KOPT-K1 (cell line): ENCODE results near the gene SPATA19.

Experiments
- H3K27ac ChIP-seq: fragments of 200-600 bp; sonication (generic); 2 replicates; pipeline ENCODE4 v1.5.1; 2016; ENCODE audit warnings: antibody characterized with exemption, mild to moderate bottlenecking, low read depth, low read length; ENCODE audit not compliant: poor library complexity, severe bottlenecking
- H3K36me3 ChIP-seq: fragments of 200-600 bp; sonication (generic); 2 replicates; pipeline ENCODE4 v1.5.1; 2017; ENCODE audit warnings: antibody characterized with exemption, mild to moderate bottlenecking, low read length, moderate library complexity; ENCODE audit not compliant: insufficient read depth
- H3K9me3 ChIP-seq: fragments of 200-600 bp; sonication (generic); 2 replicates; pipeline ENCODE4 v1.5.1; 2017; ENCODE audit warnings: antibody characterized with exemption, low read length, mild to moderate bottlenecking; ENCODE audit not compliant: insufficient read depth, poor library complexity, severe bottlenecking

Gene SPATA19

DNA sequence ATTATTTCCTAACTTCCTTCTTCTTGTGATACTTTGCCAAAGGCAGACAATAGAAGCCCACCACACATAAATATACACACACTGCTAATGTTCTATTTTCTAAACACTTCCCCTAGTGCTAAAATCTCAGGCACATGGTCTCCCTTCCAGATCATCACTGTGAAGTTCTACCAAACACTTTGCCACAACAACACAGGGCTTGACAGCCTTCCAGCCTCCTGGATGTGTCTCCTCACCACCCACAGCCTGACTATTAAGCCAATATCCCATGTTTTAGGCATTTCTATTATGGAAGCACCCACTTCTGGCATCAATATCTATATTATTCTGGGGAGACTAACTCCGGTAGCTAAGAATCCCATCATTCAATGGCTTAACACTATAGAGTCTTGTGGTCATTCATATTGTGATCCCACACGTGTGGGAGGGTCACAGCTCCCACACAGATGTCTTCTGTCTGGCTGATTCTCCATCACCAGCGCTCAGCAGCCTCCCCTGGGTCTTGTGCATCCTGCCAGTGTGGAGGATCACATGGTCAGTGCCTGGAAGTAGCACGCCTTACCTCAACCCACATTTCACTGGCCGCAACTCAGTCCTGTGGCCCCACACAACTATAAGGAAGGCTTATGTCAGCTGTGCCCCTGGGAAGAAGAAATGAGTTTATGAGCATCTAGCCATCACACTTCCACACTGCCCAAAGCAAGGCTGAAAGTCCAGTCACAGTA is 29.0 kb downstream of the SPATA19 start:
- H3K36me3 ChIP-seq = no peaks in the 10 kb centered on the region

DNA sequence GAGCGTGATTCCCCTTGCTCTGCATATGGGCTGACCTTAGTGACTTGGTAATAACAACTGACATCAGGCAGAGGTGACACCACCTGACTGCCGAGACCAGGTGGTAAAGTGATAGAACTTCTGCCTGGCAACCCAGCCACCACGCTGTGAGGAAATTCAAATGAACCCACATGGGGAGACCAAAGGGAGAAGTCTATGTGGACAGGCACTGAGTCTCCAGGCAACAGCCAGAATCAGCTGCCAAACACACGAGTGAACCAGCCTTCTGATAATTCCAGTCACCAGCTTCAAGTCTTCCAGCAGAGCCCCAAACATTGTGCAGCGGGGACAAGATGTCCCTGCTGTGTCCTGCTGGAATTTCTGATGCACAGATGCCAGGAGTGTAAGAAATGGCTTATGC is 29.7 kb downstream of the SPATA19 start:
- H3K36me3 ChIP-seq = no peaks in the 10 kb centered on the region
- no peaks in the 10 kb centered on the region for H3K9me3 ChIP-seq
- H3K27ac ChIP-seq = no peak overlapping the region

More for the DNA sequence above, 29.0 kb downstream of the SPATA19 start:
- H3K9me3 ChIP-seq = no peaks in the 10 kb centered on the region
- no peak overlapping the region for H3K27ac ChIP-seq

- H3K36me3 ChIP-seq = no peaks in the 10 kb centered on the region
- no peak overlapping the region for H3K27ac ChIP-seq
- H3K9me3 ChIP-seq = no peaks in the 10 kb centered on the region
Observed at GRCh38 chr11:133814588-133815100, 30.7 kb downstream of the SPATA19 start.

DNA sequence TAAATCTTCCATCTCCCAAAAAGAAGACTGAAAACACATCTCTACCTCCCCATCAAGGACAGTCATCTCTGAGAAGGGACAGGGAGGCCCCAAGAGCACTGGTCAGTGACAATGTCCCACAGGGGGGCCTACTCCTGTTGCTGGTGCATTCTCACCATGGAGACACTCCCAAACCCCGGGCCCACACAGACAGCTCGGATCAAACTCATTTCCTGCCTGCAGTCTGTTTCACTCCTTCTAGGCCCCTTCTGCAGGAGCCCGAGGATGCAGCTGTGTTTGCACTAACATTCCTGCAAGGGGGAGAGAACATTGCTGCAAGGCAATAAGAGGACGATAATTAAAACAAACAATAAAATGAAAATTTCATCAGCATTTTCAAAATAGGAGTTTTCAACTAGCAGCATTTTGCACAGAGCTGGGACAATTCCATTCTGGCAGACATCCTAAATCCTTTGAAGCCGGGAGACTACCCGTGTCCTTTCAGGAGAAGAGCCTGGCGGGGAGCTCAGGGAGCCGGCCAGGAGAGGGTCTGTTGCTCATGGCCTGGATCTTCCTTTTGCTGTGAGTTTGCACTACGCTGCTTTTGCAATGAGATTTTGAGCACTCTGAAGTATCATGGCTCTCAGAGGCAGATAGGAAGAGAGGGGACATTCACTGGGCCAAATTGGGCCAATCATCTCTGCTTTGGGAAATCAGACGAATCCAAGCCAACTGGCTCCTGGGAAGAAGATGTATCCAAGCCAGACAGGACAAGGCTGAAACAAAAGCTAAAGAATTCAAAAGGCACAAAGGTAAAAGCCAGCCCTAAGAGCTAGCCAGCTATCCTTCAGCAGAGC is 33.2 kb downstream of the SPATA19 start:
- Histone ChIP-seq H3K36me3 (no peaks in the 10 kb centered on the region), H3K27ac (no peak overlapping the region), H3K9me3 (no peaks in the 10 kb centered on the region)

DNA sequence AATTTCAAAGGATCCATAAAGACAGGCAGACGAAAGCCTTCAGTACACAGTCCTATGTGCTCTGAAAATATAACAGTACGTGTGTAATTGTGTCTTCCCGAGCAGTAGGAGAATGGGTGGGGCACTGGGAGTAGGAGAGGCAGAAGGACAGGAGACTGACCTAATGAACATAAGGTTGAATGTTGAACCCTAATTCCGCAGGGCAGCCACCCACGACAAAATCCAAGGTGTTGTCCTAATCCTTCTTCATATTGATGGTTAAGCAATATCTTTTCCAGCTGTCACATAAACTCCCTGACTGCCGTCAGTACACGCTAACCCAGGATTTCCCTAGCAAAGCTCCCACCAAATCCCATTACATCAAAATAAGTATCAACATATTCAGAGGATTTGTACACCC is 34.5 kb downstream of the SPATA19 start:
- H3K9me3 ChIP-seq = no peaks in the 10 kb centered on the region
- H3K36me3 ChIP-seq = no peaks in the 10 kb centered on the region
- H3K27ac ChIP-seq = no peak overlapping the region

DNA sequence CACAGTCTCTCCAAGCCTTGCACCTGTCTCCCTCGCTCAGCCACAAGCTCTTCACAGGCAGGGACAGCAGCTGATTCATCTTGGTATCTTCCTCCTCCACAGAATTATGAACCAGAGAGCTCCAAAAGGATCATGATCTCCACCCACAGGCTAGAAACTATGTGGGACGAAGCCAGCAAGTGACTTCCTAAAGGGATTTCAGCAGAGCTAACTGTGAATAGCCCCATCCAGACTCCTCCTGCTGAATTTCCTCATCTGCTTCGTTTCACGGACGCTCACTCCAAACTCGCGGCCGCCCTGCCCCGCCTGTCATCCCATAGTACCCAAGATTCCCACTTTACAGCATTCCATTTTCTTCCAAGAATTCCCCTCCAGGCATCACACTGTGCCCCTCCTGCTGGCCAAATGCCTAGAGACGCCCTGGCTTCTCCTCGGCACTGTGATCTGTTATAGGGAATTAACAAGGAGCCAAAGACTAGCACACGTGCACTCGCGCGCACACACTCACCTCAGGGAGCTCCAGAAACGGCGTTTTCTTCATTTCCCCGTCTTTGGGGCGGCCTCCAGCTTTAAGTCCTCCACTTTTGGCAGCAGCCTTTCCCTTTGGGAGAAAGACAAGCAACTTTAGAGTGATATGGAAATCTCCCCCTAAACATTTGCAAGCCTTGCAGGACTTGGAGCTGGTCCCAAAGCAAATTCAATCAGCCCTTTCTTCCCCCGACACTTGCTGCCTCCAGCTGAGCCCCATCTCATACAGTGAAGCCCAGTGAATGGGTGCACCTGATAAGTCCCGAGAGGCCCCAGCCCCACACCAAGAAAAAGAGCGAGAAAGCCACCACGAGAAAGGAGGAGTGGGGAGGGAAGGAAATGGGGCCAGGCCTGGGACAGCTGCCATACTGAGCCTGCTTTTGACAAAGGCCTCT is 35.5 kb downstream of the SPATA19 start:
- Histone ChIP-seq H3K27ac (no peak overlapping the region), H3K9me3 (no peaks in the 10 kb centered on the region), H3K36me3 (no peaks in the 10 kb centered on the region)

- H3K36me3 ChIP-seq = no peaks in the 10 kb centered on the region
- H3K9me3 ChIP-seq = no peaks in the 10 kb centered on the region
- H3K27ac ChIP-seq = no peak overlapping the region
Observed at GRCh38 chr11:133808393-133809140, 36.7 kb downstream of the SPATA19 start.

DNA sequence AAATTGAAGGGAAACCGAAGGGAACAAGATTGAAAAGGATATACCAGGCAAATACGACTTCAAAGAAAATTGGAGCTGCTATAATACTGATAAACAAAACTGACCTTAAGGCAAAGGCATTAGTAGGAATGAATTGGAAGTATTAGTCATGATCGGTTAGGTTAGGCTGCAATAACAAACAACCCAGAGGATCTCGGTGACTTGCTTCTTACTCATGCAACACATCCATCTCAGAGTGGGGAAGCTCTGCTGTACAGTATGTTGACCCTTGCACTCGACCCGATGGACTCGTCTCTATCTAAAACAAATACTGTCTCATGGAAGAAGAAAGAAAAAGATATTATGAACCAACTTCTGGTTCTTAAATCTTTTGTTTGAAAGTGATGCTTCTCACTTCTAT is 42.3 kb downstream of the SPATA19 start:
- no peaks in the 10 kb centered on the region for H3K36me3 ChIP-seq
- H3K27ac ChIP-seq = no peak overlapping the region
- no peaks in the 10 kb centered on the region for H3K9me3 ChIP-seq

DNA sequence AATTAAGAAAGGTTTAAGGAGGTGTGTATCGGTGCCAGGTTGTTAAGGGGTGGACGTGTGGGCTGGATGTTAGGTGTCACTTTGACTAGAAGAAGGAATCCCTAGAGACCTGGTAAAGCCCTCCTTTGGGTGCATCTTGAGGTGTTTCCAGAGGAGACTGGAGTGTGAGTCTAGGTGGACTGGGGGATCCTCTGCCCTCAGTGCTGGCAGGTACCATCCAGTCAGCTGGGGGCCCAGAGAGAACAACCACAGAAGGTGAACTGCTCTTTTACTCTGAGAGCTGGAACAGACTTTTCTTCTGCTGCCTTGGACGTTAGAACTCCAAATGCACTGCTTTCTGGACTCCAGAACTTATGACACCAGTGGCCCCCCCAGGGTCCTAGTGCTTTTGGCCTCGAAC is 44.0 kb downstream of the SPATA19 start:
- Histone ChIP-seq H3K9me3 (no peaks in the 10 kb centered on the region), H3K36me3 (no peaks in the 10 kb centered on the region), H3K27ac (no peak overlapping the region)

GRCh38 chr11:133800666-133801065 is 44.6 kb downstream of the SPATA19 start:
- H3K36me3 ChIP-seq = no peaks in the 10 kb centered on the region
- no peaks in the 10 kb centered on the region for H3K9me3 ChIP-seq
- no peak overlapping the region for H3K27ac ChIP-seq

GRCh38 chr11:133797554-133797953 is 47.8 kb downstream of the SPATA19 start:
- Histone ChIP-seq H3K27ac (no peak overlapping the region), H3K36me3 (no peaks in the 10 kb centered on the region), H3K9me3 (no peaks in the 10 kb centered on the region)

DNA sequence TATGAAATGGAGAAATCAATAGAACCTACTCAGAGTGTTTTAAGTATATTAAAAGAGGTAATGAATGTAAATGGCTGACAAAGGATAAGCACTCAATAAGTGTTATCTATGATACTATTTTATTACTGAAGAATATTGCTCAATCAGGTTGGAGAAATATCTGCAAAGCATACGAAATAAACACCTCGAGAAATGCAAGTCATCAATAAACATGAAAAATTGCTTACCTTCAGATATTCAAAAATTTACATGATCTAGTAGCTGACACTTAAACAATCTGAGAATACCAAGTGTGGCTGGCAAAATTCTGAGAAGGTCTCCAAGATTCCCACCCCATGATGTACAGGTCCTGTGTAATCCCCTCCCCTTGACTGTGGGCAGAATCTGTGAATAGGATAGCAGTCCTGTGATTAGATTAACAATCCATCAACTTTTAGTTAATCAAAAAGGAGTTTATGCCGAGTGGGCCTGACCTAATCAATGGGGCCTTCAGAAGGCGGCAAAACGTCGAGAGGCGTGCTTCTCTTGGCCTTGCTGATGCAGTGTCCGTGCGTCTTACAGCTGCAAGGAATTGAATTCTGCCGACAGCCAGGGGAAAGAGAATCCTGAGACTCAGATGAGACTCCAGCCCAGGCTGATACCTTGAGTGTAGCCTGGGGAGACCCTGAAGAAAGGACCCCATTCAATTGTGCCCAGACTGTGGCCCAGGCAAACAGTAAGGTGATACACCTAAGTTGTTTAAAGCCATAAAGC is 49.1 kb downstream of the SPATA19 start:
- H3K27ac ChIP-seq = no peak overlapping the region
- no peaks in the 10 kb centered on the region for H3K9me3 ChIP-seq
- H3K36me3 ChIP-seq = no peaks in the 10 kb centered on the region

DNA sequence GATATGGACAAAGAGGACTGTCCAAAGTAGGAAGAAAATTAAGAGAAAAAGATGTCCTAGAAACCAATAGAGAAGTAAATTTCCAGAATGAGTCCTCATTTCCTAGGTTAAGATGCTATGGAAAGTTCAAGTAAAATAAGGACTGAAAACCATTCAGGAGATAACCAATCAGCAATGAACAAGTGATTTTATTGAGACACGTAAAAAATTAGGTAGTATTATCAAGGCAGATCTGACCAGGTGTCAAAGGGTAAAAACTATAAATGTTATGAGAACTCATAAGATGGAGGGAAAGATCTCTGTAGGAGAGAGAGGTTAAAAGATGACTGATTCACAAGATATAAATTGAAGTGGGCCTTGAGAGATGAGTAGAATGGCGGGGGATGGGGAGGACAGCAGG is 50.2 kb downstream of the SPATA19 start:
- H3K27ac ChIP-seq = no peak overlapping the region
- H3K36me3 ChIP-seq = no peaks in the 10 kb centered on the region
- no peaks in the 10 kb centered on the region for H3K9me3 ChIP-seq

DNA sequence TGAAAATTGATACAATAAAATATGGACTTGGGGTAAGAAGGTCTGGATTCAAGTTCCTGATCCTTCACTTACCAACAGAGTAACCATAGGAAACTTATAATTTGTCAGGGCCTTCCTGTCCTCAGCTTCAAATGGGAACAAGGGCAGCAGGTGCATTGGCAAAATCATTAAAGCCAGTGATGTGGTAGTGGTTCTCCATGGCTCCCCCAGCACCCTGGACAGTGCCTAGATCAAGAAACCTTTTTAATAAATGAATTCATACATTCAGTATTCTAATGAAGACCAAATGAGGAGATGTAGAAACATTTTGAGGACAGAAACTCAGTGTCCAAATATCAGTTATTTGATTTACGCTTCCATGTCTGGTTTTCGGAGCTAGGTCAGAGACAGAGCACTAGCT is 51.1 kb downstream of the SPATA19 start:
- no peaks in the 10 kb centered on the region for H3K36me3 ChIP-seq
- H3K27ac ChIP-seq = no peak overlapping the region
- no peaks in the 10 kb centered on the region for H3K9me3 ChIP-seq
